DND-41 (cell line): ENCODE data around the gene ELF4.

ENCODE experiments used
- CTCF ChIP-seq: IDR thresholded peaks from 2 replicates; pipeline ENCODE4 v1.5.1; 2012; ENCODE audit warnings: borderline replicate concordance, low read length, moderate library complexity, mild to moderate bottlenecking; ENCODE audit not compliant: poor library complexity, severe bottlenecking; ENCODE audit errors: extremely low read depth
- EZH2 ChIP-seq: IDR thresholded peaks from 3 replicates; pipeline ENCODE4 v1.6.1; 2012; ENCODE audit warnings: borderline replicate concordance, low read depth, mild to moderate bottlenecking, moderate library complexity, low read length, inconsistent platforms; ENCODE audit not compliant: severe bottlenecking

GRCh38 chrX:130060122-130061069 is 49.9 kb downstream of the ELF4 start:
- TF ChIP-seq CTCF (peak; percentile 88), EZH2 (no peak)
